GM19372 (cell line): Measurements from ENCODE around the gene CIC.

Experiments
- ATAC-seq: cut with Tn5 transposase; IDR thresholded peaks from one replicate; pipeline ENCODE4 v1.9.1; 2021; ENCODE audit warnings: mild to moderate bottlenecking, low read depth, moderate library complexity; ENCODE audit not compliant: unreplicated experiment

The CIC gene

GRCh38 chr19:42242512-42243409 lies 26.3 kb upstream of the CIC start, which contains the start of gene GSK3A:
Gene GSK3A (minus strand): TSS chr19:42242602. CDS start chr19:42242465, 137 bp downstream.
- ATAC-seq: peak; percentile 63

- peak; percentile 26 for ATAC-seq
Measured at GRCh38 chr19:42244347-42245220, 24.5 kb upstream of the CIC start.

GRCh38 chr19:42245231-42245630 lies 23.8 kb upstream of the CIC start:
- no peak for ATAC-seq

GRCh38 chr19:42246143-42246921 lies 22.7 kb upstream of the CIC start:
- no peak for ATAC-seq

- ATAC-seq: no peak
Measured at GRCh38 chr19:42246922-42247639, 22.0 kb upstream of the CIC start.

- no peak for ATAC-seq
Measured at GRCh38 chr19:42247640-42248199, 21.3 kb upstream of the CIC start.

GRCh38 chr19:42248270-42249148 lies 20.5 kb upstream of the CIC start:
- no peak for ATAC-seq

GRCh38 chr19:42249149-42249750 lies 19.8 kb upstream of the CIC start:
- ATAC-seq: no peak

- no peak for ATAC-seq
Measured at GRCh38 chr19:42249769-42250168, 19.3 kb upstream of the CIC start.

GRCh38 chr19:42250183-42250665 lies 18.8 kb upstream of the CIC start:
- no peak for ATAC-seq

GRCh38 chr19:42250666-42251531 lies 18.2 kb upstream of the CIC start:
- ATAC-seq: no peak

GRCh38 chr19:42251572-42252358 lies 17.3 kb upstream of the CIC start:
- ATAC-seq: no peak

GRCh38 chr19:42252365-42253244 lies 16.4 kb upstream of the CIC start:
- no peak for ATAC-seq

- no peak for ATAC-seq
Measured at GRCh38 chr19:42253245-42254088, 15.6 kb upstream of the CIC start.
